Urinary bladder (tissue), 4 donors: Measurements from ENCODE around the gene ATXN1. TPM values are rescaled to one million over a fixed set of nuclear protein-coding genes. Genes with fewer than 3 reads are reported as not detected.
"Not testable (repeated sequence)": the region's sequence is repeated elsewhere in the genome, so short reads cannot be mapped to it uniquely, and the experiment has no call there.

Experiments used
- DNase-seq: peaks from one replicate; pipeline ENCODE4 v3.0.0-alpha.2; 2015; ENCODE audit errors: extremely low spot score
- H3K27ac ChIP-seq: one replicate; pipeline ENCODE4 v1.5.1; 2013; ENCODE audit warnings: low read depth, mild to moderate bottlenecking, moderate library complexity
- H3K36me3 ChIP-seq: one replicate; pipeline ENCODE4 v1.6.1; 2013; ENCODE audit warnings: mild to moderate bottlenecking, moderate library complexity; ENCODE audit not compliant: insufficient read depth
- H3K4me1 ChIP-seq: one replicate; pipeline ENCODE4 v1.6.1; 2013; ENCODE audit warnings: mild to moderate bottlenecking, moderate library complexity; ENCODE audit not compliant: insufficient read depth
- H3K4me3 ChIP-seq: one replicate; pipeline ENCODE4 v1.5.1; 2013; ENCODE audit warnings: low read depth, low read length
- WGBS: extraction: QIAGEN DNeasy Blood & Tissue Kit; methylation state at CpG from one replicate; pipeline ENCODE4 v1.1.7; 2013; 5-methylcytosine and 5-hydroxymethylcytosine counted together
- polyA plus RNA-seq: library from polyadenylated mRNA; stranded (reverse); fragments of 200-250 nt; gene quantifications from one replicate; pipeline ENCODE4 v1.2.3, GENCODE V29; 2013
- total RNA-seq: library from RNA; depleted of rRNA; stranded (reverse); fragments of >200 nt; gene quantifications from one replicate; pipeline ENCODE4 v1.2.3, GENCODE V29; 2014
- donor health status: healthy with polysubstance abuse.
- donor health status: healthy.

The ATXN1 gene
- total and polyA plus RNA-seq, 2 donors: 15.8 to 137 TPM

DNA sequence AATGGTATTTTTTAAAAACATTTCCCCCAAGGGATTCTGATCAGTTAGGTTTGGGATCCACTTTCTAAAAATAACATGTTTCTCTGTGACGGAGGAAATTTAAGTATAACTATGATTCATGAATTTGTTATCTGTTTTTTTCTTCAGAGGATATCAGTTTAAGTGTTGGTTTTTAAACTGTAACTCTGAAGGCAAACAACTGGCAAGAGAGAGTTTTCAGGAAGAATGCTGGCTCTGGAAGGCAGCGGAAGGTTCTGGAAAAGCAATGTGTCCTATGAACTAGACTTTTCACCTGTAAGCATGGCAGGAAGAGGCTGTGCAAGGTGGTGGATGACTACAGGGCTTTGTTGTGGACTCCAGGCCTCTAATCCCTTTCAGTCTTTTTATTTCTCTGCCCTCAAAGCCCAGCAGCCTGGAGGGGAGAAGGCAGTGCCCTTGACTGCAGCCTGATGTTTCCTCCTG, 369.8 kb downstream of the ATXN1 start:
- Histone ChIP-seq H3K36me3 (no peaks in the 10 kb centered on the region), H3K4me3 (no peak overlapping the region), H3K4me1 (no peaks in the 10 kb centered on the region), H3K27ac (no peak overlapping the region)
- WGBS: 53% methylated on average over 2 of the region's 2 CpGs
- no peak for DNase-seq

DNA sequence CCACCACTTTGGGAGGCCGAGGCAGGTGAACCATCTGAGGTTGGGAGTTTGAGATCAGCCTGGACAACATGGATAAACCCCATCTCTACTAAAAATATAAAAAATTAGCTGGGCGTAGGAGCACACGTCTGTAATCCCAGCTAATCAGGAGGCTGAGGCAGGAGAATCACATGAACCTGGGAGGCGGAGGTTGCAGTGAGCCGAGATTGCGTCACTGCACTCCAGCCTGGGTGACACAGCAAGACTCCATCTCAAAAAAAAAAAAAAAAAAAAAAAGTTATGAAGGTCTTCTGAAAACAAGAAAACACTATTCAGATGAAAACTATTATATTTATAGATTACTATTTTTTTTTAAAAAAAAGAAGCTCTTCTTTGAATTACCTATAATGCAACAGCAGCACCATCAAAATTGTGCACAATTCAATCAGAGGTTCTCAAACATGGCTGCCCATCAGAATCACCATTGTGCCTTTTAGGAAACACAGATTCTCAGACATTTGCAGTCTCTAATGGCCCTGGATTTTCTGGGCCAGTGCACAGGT, 370.3 kb downstream of the ATXN1 start:
- 97% methylated on average over 6 of the region's 6 CpGs for WGBS
- not testable (repeated sequence) for H3K4me1 ChIP-seq, DNase-seq, H3K36me3 ChIP-seq, H3K4me3 ChIP-seq, H3K27ac ChIP-seq

GRCh38 chr6:16389642-16390041, 371.6 kb downstream of the ATXN1 start:
- DNase-seq: no peak
- WGBS: 90% methylated on average over 2 of the region's 2 CpGs
- Histone ChIP-seq H3K4me3 (no peak overlapping the region), H3K4me1 (no peaks in the 10 kb centered on the region), H3K36me3 (no peaks in the 10 kb centered on the region), H3K27ac (no peak overlapping the region)

DNA sequence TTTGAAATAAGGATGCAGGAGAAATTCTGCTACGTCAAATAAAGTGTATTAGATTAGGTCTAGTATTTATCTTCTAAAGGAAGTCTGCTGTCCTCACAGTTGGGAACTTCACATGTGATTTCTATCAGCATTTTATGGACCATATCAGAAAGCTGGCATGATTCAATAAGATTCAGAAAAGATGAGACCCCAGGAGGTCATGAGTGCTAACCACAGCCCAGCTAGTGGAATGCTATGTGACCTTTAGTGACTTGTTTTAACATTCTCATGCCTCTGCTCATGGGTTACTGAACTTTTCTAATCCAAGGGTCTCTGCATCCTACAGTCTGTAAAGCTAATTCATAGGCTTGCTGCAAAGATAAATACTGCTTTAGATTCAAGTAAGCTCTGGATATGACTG, 372.8 kb downstream of the ATXN1 start:
- 87% methylated on average over 1 of the region's 1 CpG for WGBS

GRCh38 chr6:16386057-16386456, 375.2 kb downstream of the ATXN1 start:
- H3K27ac ChIP-seq: no peak overlapping the region
- H3K4me3 ChIP-seq: no peak overlapping the region
- H3K4me1 ChIP-seq: no peaks in the 10 kb centered on the region
- 94% methylated on average over 5 of the region's 5 CpGs for WGBS
- DNase-seq: no peak
- H3K36me3 ChIP-seq: no peaks in the 10 kb centered on the region

More for the DNA sequence above, 372.8 kb downstream of the ATXN1 start:
- no peak for DNase-seq
- Histone ChIP-seq H3K36me3 (no peaks in the 10 kb centered on the region), H3K27ac (no peak overlapping the region), H3K4me1 (no peaks in the 10 kb centered on the region), H3K4me3 (no peak overlapping the region)

DNA sequence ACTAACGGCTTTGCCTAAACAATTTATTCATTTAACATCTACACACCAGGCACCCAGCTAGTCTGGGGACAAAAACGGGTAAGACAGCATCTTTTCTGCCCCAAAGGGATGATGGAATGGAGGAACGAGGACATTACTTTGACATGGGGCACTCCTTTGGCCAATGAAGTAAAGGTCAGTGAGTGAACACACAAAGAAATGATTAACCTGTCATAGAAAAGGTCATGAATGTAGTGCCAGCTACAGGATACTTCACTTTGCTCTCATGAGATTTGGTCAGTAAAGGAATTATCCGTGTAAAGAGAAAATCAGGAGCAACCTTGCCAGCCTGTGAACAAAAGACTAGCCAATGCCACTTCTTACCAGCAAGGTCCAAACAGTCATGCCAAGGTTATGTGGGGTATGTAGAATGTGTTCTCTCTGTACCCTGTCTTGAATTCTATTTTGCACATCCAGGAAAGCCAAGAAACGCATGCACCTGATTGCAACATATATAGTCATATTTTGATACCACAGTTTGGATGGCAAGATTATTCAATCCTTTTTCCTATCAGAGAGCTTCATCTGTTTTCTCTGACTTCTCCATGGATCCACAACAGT, 377.6 kb downstream of the ATXN1 start:
- Histone ChIP-seq H3K4me3 (no peak overlapping the region), H3K36me3 (no peaks in the 10 kb centered on the region), H3K27ac (no peak overlapping the region), H3K4me1 (no peaks in the 10 kb centered on the region)
- DNase-seq: no peak
- 94% methylated on average over 5 of the region's 5 CpGs for WGBS

DNA sequence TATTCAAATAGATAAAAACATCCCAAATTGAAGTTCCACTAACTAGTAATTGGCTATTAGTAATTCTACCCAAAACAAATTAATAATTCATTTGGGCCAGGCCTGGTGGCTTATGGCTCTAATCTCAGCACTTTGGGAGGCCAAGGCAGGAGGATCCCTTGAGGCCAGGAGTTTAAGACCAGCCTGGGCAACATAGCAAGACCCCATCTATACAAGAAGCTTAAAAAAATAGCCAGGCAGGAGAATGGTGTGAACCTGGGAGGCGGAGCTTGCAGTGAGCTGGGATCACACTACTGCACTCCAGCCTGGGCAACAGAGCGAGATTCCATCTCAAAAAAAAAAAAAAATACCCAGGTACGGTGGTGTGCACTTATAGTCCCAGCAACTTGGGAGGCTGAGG, 379.3 kb downstream of the ATXN1 start:
- H3K4me3 ChIP-seq, H3K4me1 ChIP-seq, DNase-seq, H3K27ac ChIP-seq, H3K36me3 ChIP-seq: not testable (repeated sequence)
- 96% methylated on average over 3 of the region's 3 CpGs for WGBS

DNA sequence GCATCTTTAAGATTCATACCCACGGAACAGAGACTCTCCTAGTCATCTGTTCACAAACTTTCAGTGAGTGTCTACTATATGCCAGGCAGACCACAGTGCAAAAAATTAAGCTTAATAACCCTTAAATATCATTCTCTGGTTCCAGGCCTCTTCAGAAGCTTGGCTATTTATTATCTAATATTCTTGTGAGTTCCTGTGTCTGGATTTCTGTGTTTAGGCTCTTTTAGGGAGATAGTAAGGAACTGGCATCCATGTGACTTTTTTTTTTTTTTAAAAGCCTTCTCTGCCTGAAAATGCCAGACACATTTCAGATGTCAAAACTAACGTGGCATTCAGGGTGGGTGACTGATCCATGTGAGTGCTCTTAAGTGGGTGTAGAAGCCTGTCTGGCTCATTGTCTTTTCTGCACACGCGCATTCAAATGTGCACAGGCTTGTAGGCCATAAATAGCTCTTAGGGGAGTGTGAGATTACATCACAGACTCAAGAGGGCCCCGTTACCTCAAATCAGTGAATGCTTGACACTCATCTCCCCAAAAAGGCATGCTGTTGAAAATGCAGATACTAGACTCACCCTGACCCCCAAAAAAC, 380.9 kb downstream of the ATXN1 start:
- H3K4me3 ChIP-seq: no peak overlapping the region
- H3K27ac ChIP-seq: no peak overlapping the region
- H3K4me1 ChIP-seq: no peaks in the 10 kb centered on the region
- H3K36me3 ChIP-seq: no peaks in the 10 kb centered on the region
- 70% methylated on average over 5 of the region's 5 CpGs for WGBS
- DNase-seq: no peak

GRCh38 chr6:16378360-16378759, 382.9 kb downstream of the ATXN1 start:
- not testable (repeated sequence) for H3K4me3 ChIP-seq, H3K27ac ChIP-seq, H3K4me1 ChIP-seq, DNase-seq, H3K36me3 ChIP-seq
- over 99% methylated on average over 4 of the region's 4 CpGs for WGBS

- DNase-seq: no peak
- Histone ChIP-seq H3K27ac (no peak overlapping the region), H3K4me3 (no peak overlapping the region), H3K36me3 (peaks cover 2% of the 10 kb centered on the region), H3K4me1 (no peaks in the 10 kb centered on the region)
- WGBS: 78% methylated on average over 9 of the region's 9 CpGs
These were observed 383.8 kb downstream of the ATXN1 start for GRCh38 chr6:16377470-16377869.

DNA sequence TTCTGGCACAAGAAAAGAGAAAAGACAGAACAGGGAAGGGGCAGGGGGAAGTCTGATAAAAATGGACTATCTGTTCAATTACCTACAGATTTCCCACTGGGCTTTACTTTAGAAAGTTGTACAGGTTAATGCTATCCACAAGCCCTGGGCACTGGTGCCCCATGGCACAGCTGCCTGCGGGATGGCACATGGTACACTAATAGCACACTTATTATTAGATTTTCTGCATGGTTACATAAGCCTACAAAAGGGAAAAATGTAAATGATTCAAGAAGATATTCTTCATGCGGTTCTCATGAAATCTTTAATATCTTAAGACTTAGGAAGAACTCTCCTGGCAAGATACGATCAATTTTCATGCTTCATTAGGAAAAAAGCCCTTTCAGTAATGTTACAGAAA, 385.4 kb downstream of the ATXN1 start:
- Histone ChIP-seq H3K4me3 (no peak overlapping the region), H3K27ac (no peak overlapping the region), H3K36me3 (peaks cover 2% of the 10 kb centered on the region), H3K4me1 (no peaks in the 10 kb centered on the region)
- no peak for DNase-seq
- 83% methylated on average over 3 of the region's 3 CpGs for WGBS

DNA sequence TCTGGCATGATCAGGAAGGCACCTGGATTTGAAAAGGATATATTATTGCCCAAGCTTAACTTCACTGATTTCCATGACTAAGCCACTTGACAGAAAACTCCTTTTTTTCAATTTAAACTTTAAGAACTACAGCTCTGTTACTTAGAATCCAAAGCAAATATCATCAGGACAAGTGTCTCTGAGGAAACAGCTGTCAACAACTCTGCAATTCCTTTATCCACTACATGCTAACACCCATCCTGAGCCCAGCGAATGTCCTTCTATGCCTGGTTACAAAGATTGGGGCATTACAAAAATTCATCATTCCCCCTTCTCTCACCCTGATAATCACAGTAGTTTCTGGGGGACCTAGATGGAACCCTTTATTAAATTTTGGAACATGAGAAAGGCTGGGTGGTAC, 386.1 kb downstream of the ATXN1 start:
- H3K36me3 ChIP-seq: peaks cover 2% of the 10 kb centered on the region
- H3K27ac ChIP-seq: no peak overlapping the region
- no peaks in the 10 kb centered on the region for H3K4me1 ChIP-seq
- H3K4me3 ChIP-seq: no peak overlapping the region
- DNase-seq: no peak
- 86% methylated on average over 1 of the region's 1 CpG for whole genome bisulfite sequencing

DNA sequence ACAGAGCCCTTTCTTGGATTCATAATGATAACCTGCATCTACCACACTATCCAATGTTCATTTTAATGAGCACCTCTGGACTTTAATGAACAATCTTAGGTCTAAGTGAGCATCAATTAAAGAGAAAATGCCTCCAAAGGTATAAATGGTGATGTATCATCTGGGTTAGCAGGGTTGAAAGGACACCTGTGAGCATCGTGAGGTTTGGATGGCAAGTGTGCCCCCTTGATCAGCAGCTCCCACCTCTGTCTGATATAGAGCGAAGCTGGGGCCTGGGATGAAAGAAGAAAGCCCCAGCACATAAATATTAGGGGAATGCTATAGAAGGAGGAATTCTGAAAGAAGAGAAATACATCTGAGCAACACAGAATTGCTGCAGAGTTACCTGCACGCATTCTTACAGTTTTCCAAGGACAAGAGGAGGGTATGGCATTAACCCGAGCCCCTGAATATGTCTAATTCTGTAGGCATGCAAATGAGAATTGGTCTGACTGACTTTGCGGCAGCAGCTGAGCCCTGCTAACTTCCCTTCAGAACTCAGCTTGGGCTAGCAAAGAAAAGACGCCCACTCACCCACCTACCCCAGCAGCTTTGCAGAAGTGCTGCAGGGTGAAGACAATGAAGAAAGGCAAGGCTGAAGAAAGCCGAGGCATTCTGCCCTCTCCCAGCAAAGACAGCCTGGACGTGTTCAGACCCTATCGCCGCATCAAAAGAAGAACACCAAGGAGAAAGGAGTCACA, 386.6 kb downstream of the ATXN1 start:
- Histone ChIP-seq H3K36me3 (peaks cover 2% of the 10 kb centered on the region), H3K27ac (no peak overlapping the region), H3K4me3 (no peak overlapping the region), H3K4me1 (no peaks in the 10 kb centered on the region)
- 91% methylated on average over 10 of the region's 10 CpGs for WGBS
- DNase-seq: no peak

DNA sequence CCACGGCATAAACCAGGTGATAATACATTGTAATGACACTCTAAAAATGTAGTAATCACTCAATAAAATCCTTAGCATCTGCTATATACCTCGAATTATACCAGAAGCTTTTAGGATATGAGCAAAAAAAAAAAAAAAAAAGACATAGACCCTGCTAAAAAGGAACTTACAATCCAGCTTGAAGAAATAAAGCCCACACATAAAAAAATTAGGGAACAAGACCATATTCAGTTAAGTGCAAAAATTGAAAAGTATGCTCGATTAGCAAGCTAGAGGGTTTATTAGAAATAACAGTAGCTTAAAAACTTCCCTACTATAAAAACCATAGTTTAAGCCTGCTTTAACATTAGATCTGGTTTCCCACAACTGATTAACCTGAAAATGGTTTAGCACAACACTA, 387.2 kb downstream of the ATXN1 start:
- no peak for DNase-seq
- no peak overlapping the region for H3K4me3 ChIP-seq
- WGBS: 81% methylated on average over 3 of the region's 3 CpGs
- H3K36me3 ChIP-seq: peaks cover 2% of the 10 kb centered on the region
- H3K27ac ChIP-seq: no peak overlapping the region
- no peaks in the 10 kb centered on the region for H3K4me1 ChIP-seq
